Measurements from ENCODE around the gene TRPT1. TPM values are rescaled to one million over a fixed set of nuclear protein-coding genes. Genes with fewer than 3 reads are reported as not detected.

TRPT1 gene
- total RNA-seq, 2 experiments from 2014 or later: 33.7 to 41.5 TPM

GRCh38 chr11:64185693-64186491, 40.1 kb downstream of the TRPT1 start, which contains the start of gene STIP1:
STIP1 (plus strand) TSS chr11:64186171; CDS start chr11:64186262, 91 bp downstream.
- Mint-ChIP-seq H3K27ac (peak within 1 kb of the TSS; percentile 98), H3K9me3 (no peaks in the 10 kb centered on the region), H3K27me3 (no peaks in the 10 kb centered on the region), H3K4me3 (no peak within 1 kb of the TSS), H3K36me3 (ENCODE audit: low read depth) (peaks cover 20% of the 10 kb centered on the region), H3K4me1 (ENCODE audit: low read depth) (peaks cover 37% of the 10 kb centered on the region)
- intact Hi-C loops (cut with micrococcal nuclease): no loop called here
- ChIA-PET CTCF (interaction anchor here (1.1 to 7.2 kb wide), 5 partner anchors 19 to 349 kb away, joined by 3 to 59 read pairs (median 3); partner anchors contain the start of genes FERMT3, PRDX5 and TRMT112), POLR2A (interaction anchor here (0.6 to 10.9 kb wide), 19 partner anchors 11 to 627 kb away, joined by 3 to 206 read pairs (median 6); partner anchors contain the start of genes BAD, FERMT3, MACROD1 and NUDT22)
- ATAC-seq (peak; percentile 89), DNase-seq (peak; percentile 99)
- TF ChIP-seq, protein P1, sequence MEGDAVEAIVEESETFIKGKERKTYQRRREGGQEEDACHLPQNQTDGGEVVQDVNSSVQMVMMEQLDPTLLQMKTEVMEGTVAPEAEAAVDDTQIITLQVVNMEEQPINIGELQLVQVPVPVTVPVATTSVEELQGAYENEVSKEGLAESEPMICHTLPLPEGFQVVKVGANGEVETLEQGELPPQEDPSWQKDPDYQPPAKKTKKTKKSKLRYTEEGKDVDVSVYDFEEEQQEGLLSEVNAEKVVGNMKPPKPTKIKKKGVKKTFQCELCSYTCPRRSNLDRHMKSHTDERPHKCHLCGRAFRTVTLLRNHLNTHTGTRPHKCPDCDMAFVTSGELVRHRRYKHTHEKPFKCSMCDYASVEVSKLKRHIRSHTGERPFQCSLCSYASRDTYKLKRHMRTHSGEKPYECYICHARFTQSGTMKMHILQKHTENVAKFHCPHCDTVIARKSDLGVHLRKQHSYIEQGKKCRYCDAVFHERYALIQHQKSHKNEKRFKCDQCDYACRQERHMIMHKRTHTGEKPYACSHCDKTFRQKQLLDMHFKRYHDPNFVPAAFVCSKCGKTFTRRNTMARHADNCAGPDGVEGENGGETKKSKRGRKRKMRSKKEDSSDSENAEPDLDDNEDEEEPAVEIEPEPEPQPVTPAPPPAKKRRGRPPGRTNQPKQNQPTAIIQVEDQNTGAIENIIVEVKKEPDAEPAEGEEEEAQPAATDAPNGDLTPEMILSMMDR (IDR thresholded peaks at IDR 0.05): no peak

- Mint-ChIP-seq H3K4me3 (no peak overlapping the region), H3K4me1 (ENCODE audit: low read depth) (peaks cover 32% of the 10 kb centered on the region), H3K9me3 (no peaks in the 10 kb centered on the region), H3K36me3 (ENCODE audit: low read depth) (peaks cover 15% of the 10 kb centered on the region), H3K27ac (peak overlapping the region; percentile 98), H3K27me3 (no peaks in the 10 kb centered on the region)
- ChIA-PET CTCF (interaction anchor here (1.1 to 7.2 kb wide), 5 partner anchors 19 to 348 kb away, joined by 3 to 59 read pairs (median 3); partner anchors contain the start of genes FERMT3, PRDX5 and TRMT112), POLR2A (interaction anchor here (0.7 to 10.9 kb wide), 21 partner anchors 10 to 208 kb away, joined by 3 to 206 read pairs (median 6); partner anchors contain the start of genes BAD, FERMT3, MACROD1 and NUDT22)
- DNase-seq (peak; percentile 56), ATAC-seq (no peak)
- intact Hi-C loops (cut with micrococcal nuclease): no loop called here
- TF ChIP-seq, protein P1 (IDR thresholded peaks at IDR 0.05): no peak
Measured at GRCh38 chr11:64185175-64185692, 40.8 kb downstream of the TRPT1 start.

- no peak overlapping the region for H3K27ac Mint-ChIP-seq
- ChIA-PET CTCF (interaction anchor here (0.9 to 7.2 kb wide), 2 partner anchors 22 to 57 kb away, joined by 3 to 59 read pairs; partner anchors contain the start of genes FERMT3 and FKBP2), POLR2A (interaction anchor here (2.5 to 4.5 kb wide), 2 partner anchors 17 to 86 kb away, joined by 20 to 25 read pairs; partner anchors contain the start of gene MACROD1)
Measured at GRCh38 chr11:64183890-64184289, 42.1 kb downstream of the TRPT1 start.

DNA sequence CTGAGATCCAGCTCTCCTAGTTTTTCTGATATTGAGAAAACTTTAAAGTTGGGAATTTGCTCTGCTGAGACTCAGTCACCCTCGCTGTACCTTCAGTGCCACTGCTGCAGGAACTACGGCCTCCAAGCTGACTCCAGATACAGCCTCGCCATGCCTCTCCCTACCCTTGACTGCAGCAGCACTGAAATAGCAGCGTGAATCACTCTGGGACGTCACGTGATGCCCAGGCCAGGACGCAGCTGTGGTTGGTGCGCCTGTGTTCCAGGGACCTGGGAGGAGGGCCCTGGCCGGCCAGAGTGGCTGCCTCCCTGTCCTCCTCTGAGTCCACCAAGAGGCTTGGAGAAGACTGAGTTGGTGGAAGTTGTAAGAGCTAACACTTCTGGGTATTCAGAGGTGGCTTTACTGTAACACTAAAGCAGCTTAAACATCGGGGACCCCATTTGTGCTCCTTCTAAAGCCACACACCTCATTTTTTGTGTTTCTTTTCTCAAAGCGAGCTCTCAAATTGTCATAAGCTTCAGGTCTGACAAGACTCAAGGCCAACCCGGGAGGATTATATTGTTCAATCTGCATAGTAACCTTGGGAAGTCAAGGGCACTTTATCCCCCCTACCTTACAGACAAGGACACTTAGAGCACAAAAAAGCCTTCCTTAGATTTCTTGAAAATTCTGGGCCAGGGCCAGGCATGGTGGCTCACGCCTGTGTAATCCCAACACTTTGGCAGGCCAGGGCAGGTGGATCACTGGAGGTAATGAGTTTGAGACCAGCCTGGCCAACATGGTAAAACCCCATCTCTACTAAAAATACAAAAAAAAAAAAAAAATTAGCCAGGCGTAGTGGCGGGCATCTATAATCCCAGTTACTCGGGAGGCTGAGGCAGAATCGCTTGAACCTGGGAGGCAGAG, 44.2 kb downstream of the TRPT1 start:
- H3K36me3 Mint-ChIP-seq (ENCODE audit: low read depth): peaks cover 3% of the 10 kb centered on the region
- TF ChIP-seq, protein P1 (IDR thresholded peaks at IDR 0.05): no peak
- ChIA-PET CTCF (interaction anchor here (1.0 to 1.6 kb wide), 5 partner anchors 15 to 182 kb away, joined by 3 to 5 read pairs (median 3); partner anchors contain the start of gene MACROD1), POLR2A (interaction anchor here (0.6 to 2.7 kb wide), 6 partner anchors 9 to 182 kb away, joined by 3 to 6 read pairs (median 4); partner anchors contain the start of genes FERMT3 and MACROD1)
- no peak for ATAC-seq
- H3K27ac Mint-ChIP-seq: no peak overlapping the region
- intact Hi-C loops (cut with micrococcal nuclease): no loop called here
- peak overlapping the region; percentile 4 for H3K4me3 Mint-ChIP-seq
- no peaks in the 10 kb centered on the region for H3K27me3 Mint-ChIP-seq
- peak; percentile 75 for DNase-seq
- H3K4me1 Mint-ChIP-seq (ENCODE audit: low read depth): peaks cover 32% of the 10 kb centered on the region
- H3K9me3 Mint-ChIP-seq: no peaks in the 10 kb centered on the region

More at GRCh38 chr11:64183890-64184289, 42.1 kb downstream of the TRPT1 start:
- Mint-ChIP-seq H3K27me3 (no peaks in the 10 kb centered on the region), H3K4me1 (ENCODE audit: low read depth) (peaks cover 27% of the 10 kb centered on the region), H3K36me3 (ENCODE audit: low read depth) (peaks cover 8% of the 10 kb centered on the region), H3K9me3 (no peaks in the 10 kb centered on the region), H3K4me3 (no peak overlapping the region)
- DNase-seq (no peak), ATAC-seq (no peak)
- TF ChIP-seq, protein P1 (IDR thresholded peaks at IDR 0.05): no peak
- intact Hi-C loops (cut with micrococcal nuclease): no loop called here

Measured in activated CD8-positive, alpha-beta T cell treated with anti-CD3 and anti-CD28 coated beads for 36 hours (primary cell).